Loucy (cell line): Measurements from ENCODE around the gene TMEM51.

ENCODE experiments used
- CTCF ChIP-seq: fragments of 200-600 bp; sonication (generic); conservative IDR thresholded peaks from 2 replicates; pipeline ENCODE4 v1.5.1; 2014; ENCODE audit warnings: mild to moderate bottlenecking, antibody characterized with exemption, low read length
- EZH2phosphoT487 ChIP-seq: fragments of 200-600 bp; IDR thresholded peaks from 2 replicates; pipeline ENCODE4 v1.6.1; 2018; ENCODE audit warnings: antibody characterized with exemption, mild to moderate bottlenecking, moderate library complexity, borderline replicate concordance

GRCh38 chr1:15122331-15122730, 31.2 kb upstream of the TMEM51 start:
- TF ChIP-seq CTCF, result no peak
- no peak for TF ChIP-seq EZH2phosphoT487
